Measurements from ENCODE around the gene CLEC9A.
"Not testable (repeated sequence)": the region's sequence is repeated elsewhere in the genome, so short reads cannot be mapped to it uniquely, and the experiment has no call there.

CLEC9A gene

GRCh38 chr12:10030446-10030845 lies at the start of gene CLEC9A:
CLEC9A (plus strand) TSS chr12:10030682; CDS start chr12:10052688, 22,006 bp downstream.
- no peak for DNase-seq

GRCh38 chr12:9991876-9992275 lies 38.6 kb upstream of the CLEC9A start:
- DNase-seq: no peak

- no peak for DNase-seq
These were observed 38.2 kb upstream of the CLEC9A start for GRCh38 chr12:9992296-9992695.

- no peak for DNase-seq
These were observed 31.5 kb upstream of the CLEC9A start, which contains the start of gene CLEC1B for GRCh38 chr12:9999016-9999415. CLEC1B (minus strand) TSS chr12:9999121; CDS start chr12:9999100, 21 bp downstream.

GRCh38 chr12:10001171-10001776 lies 29.2 kb upstream of the CLEC9A start:
- no peak for DNase-seq

- no peak for DNase-seq
These were observed 17.7 kb upstream of the CLEC9A start for GRCh38 chr12:10012630-10013330.

- no peak for DNase-seq
These were observed 15.0 kb upstream of the CLEC9A start for GRCh38 chr12:10015450-10015849.

- no peak for DNase-seq
These were observed 13.6 kb upstream of the CLEC9A start for GRCh38 chr12:10016881-10017280.

- DNase-seq: no peak
These were observed 12.1 kb upstream of the CLEC9A start for GRCh38 chr12:10018386-10018785.

GRCh38 chr12:10021342-10021741 lies 9.1 kb upstream of the CLEC9A start:
- no peak for DNase-seq

GRCh38 chr12:10025236-10025635 lies 5.2 kb upstream of the CLEC9A start:
- DNase-seq: no peak

GRCh38 chr12:10026666-10027065 lies 3.8 kb upstream of the CLEC9A start:
- DNase-seq: not testable (repeated sequence)

GRCh38 chr12:10027311-10027710 lies 3.2 kb upstream of the CLEC9A start:
- no peak for DNase-seq

- no peak for DNase-seq
These were observed 2.8 kb upstream of the CLEC9A start for GRCh38 chr12:10027721-10028120.

GRCh38 chr12:10031321-10031720 lies 839 bp downstream of the CLEC9A start:
- DNase-seq: no peak

GRCh38 chr12:10031771-10032175 lies 1.3 kb downstream of the CLEC9A start:
- no peak for DNase-seq

- no peak for DNase-seq
These were observed 3.5 kb downstream of the CLEC9A start for GRCh38 chr12:10033783-10034545.

GRCh38 chr12:10042167-10042566 lies 11.7 kb downstream of the CLEC9A start:
- no peak for DNase-seq

GRCh38 chr12:10048526-10048925 lies 18.0 kb downstream of the CLEC9A start:
- no peak for DNase-seq

- no peak for DNase-seq
These were observed 21.9 kb downstream of the CLEC9A start for GRCh38 chr12:10052193-10052913.

GRCh38 chr12:10058387-10058786 lies 27.9 kb downstream of the CLEC9A start:
- no peak for DNase-seq

- no peak for DNase-seq
These were observed 34.8 kb downstream of the CLEC9A start for GRCh38 chr12:10065241-10065640.

GRCh38 chr12:10067264-10067663 lies 36.8 kb downstream of the CLEC9A start:
- no peak for DNase-seq
